Breast epithelium (tissue), 3 donors: ENCODE results near the gene TYW1.
"Not testable (repeated sequence)": the region's sequence is repeated elsewhere in the genome, so short reads cannot be mapped to it uniquely, and the experiment has no call there.

Experiments used
- CTCF ChIP-seq, 3 donors: fragments of 450-650 bp; IDR thresholded peaks; one replicate each; pipeline ENCODE4 v1.5.1; 2016 to 2017; ENCODE audit warnings: antibody characterized with exemption in 3 of 3, mild to moderate bottlenecking in 3 of 3, moderate library complexity in 3 of 3
- POLR2A ChIP-seq: fragments of 450-650 bp; IDR thresholded peaks from one replicate; pipeline ENCODE4 v1.6.1; 2016; ENCODE audit warnings: antibody characterized with exemption, mild to moderate bottlenecking, moderate library complexity
- POLR2AphosphoS5 ChIP-seq, 3 donors: sonication (generic); formaldehyde crosslinking; IDR thresholded peaks; one replicate each; pipeline ENCODE4 v1.6.1; 2017; ENCODE audit warnings: antibody characterized with exemption in 3 of 3

- TF ChIP-seq CTCF (IDR thresholded peaks at IDR 0.05); POLR2AphosphoS5 (IDR thresholded peaks at IDR 0.05); POLR2A: not testable (repeated sequence)
These were observed 50.2 kb downstream of the TYW1 start for GRCh38 chr7:67046819-67047218.
